Prostate gland (tissue), 2 donors: ENCODE measurements around the gene PLGLB1.
"Not testable (repeated sequence)": the region's sequence is repeated elsewhere in the genome, so short reads cannot be mapped to it uniquely, and the experiment has no call there.

Experiments
- POLR2A ChIP-seq: fragments of 450-650 bp; IDR thresholded peaks from one replicate; pipeline ENCODE4 v1.6.1; 2016; ENCODE audit warnings: antibody characterized with exemption, mild to moderate bottlenecking
- POLR2AphosphoS5 ChIP-seq: sonication (generic); formaldehyde crosslinking; IDR thresholded peaks from one replicate; pipeline ENCODE4 v1.6.1; 2017; ENCODE audit warnings: antibody characterized with exemption
- TF ChIP-seq, protein P1 (sequence below), 4 experiments: fragments of 200-600 bp in 2 of 4; fragments of 450-650 bp in 2 of 4; sonication (generic) in 2 of 4; IDR thresholded peaks; 1 replicate in 3 of 4; 2 replicates in 1 of 4; pipeline ENCODE4 v1.5.1; 2016 to 2019; ENCODE audit warnings: antibody characterized with exemption in 4 of 4, mild to moderate bottlenecking in 2 of 4, moderate library complexity in 2 of 4

- TF ChIP-seq, protein P1, sequence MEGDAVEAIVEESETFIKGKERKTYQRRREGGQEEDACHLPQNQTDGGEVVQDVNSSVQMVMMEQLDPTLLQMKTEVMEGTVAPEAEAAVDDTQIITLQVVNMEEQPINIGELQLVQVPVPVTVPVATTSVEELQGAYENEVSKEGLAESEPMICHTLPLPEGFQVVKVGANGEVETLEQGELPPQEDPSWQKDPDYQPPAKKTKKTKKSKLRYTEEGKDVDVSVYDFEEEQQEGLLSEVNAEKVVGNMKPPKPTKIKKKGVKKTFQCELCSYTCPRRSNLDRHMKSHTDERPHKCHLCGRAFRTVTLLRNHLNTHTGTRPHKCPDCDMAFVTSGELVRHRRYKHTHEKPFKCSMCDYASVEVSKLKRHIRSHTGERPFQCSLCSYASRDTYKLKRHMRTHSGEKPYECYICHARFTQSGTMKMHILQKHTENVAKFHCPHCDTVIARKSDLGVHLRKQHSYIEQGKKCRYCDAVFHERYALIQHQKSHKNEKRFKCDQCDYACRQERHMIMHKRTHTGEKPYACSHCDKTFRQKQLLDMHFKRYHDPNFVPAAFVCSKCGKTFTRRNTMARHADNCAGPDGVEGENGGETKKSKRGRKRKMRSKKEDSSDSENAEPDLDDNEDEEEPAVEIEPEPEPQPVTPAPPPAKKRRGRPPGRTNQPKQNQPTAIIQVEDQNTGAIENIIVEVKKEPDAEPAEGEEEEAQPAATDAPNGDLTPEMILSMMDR (IDR thresholded peaks at IDR 0.05) = not testable (repeated sequence)
- TF ChIP-seq POLR2AphosphoS5, POLR2A: not testable (repeated sequence)
These were observed 7.0 kb upstream of the PLGLB1 start for GRCh38 chr2:87028607-87029006.
